GM18498 (cell line): ENCODE data around the gene LRCH2.

Experiments used
- ATAC-seq: cut with Tn5 transposase; IDR thresholded peaks from one replicate; pipeline ENCODE4 v1.9.1; 2021; ENCODE audit warnings: mild to moderate bottlenecking, moderate library complexity; ENCODE audit not compliant: unreplicated experiment

Gene LRCH2

DNA sequence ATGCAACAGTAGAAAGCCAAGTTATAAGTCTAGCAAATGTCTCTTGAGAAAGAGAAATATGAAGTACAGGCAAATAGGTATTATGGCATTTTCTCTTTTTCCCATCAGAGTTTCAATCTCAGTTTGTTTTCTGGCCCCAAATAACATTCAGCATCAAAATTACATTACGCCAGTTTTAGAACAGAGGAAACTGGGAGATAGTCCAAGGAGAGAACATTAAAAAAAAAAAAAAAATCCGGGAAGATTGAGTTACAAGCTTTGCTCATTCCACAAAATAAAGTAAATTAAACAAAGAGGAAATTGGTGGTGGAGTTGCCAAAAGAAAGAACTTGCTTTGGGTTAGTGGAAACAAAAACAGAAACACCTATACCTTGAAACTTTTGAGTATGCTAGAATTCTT, 166.1 kb downstream of the LRCH2 start:
- no peak for ATAC-seq

DNA sequence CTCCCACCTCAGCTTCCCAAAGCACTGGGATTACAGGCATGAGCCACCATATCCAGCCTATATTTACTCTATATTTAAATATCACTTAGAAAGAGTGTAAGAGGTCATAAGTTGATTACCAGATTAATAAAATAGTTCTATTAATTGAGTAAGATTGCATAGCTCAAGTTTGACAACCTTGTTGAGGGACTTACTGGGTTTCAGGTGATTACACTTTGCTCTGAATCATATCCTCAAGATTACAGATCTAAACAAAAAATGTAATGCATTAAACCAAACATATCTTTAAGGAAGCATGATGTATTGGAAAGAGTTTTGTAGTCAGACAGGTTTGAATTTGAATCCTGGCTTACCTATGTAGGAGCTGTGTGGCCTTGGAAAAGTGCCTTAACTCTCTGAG, 168.6 kb downstream of the LRCH2 start:
- no peak for ATAC-seq
